ENCODE results near the gene MRPS27.

The MRPS27 gene

GRCh38 chr5:72199681-72200080 lies 120.4 kb downstream of the MRPS27 start:
- no peak for TF ChIP-seq REST (IDR thresholded peaks at IDR 0.05; ENCODE audit: insufficient read depth in 1 of 2, low read depth in 2 of 2, low read length in 2 of 2)
- TF ChIP-seq SIN3A (IDR thresholded peaks at IDR 0.05; ENCODE audit: borderline replicate concordance, insufficient read depth, low read length) = no peak
- TF ChIP-seq POLR2AphosphoS5 (IDR thresholded peaks at IDR 0.05; ENCODE audit: low read depth, low read length) = no peak
- no peak for TF ChIP-seq FOXP2 (optimal IDR thresholded peaks at IDR 0.05; ENCODE audit: borderline replicate concordance, extremely low read depth, extremely low read length, insufficient read depth)
- no peak for TF ChIP-seq TAF1 (IDR thresholded peaks at IDR 0.05; ENCODE audit: borderline replicate concordance, insufficient read depth, low read length)

- TF ChIP-seq FOXP2 (optimal IDR thresholded peaks at IDR 0.05; ENCODE audit: borderline replicate concordance, extremely low read depth, extremely low read length, insufficient read depth) = no peak
- no peak for TF ChIP-seq TAF1 (IDR thresholded peaks at IDR 0.05; ENCODE audit: borderline replicate concordance, insufficient read depth, low read length)
- no peak for TF ChIP-seq REST (IDR thresholded peaks at IDR 0.05; ENCODE audit: insufficient read depth in 1 of 2, low read depth in 2 of 2, low read length in 2 of 2)
- no peak for TF ChIP-seq POLR2AphosphoS5 (IDR thresholded peaks at IDR 0.05; ENCODE audit: low read depth, low read length)
- TF ChIP-seq SIN3A (IDR thresholded peaks at IDR 0.05; ENCODE audit: borderline replicate concordance, insufficient read depth, low read length) = no peak
These were observed 122.6 kb downstream of the MRPS27 start for GRCh38 chr5:72197393-72197792.

- no peak for TF ChIP-seq SIN3A (IDR thresholded peaks at IDR 0.05; ENCODE audit: borderline replicate concordance, insufficient read depth, low read length)
- no peak for TF ChIP-seq FOXP2 (optimal IDR thresholded peaks at IDR 0.05; ENCODE audit: borderline replicate concordance, extremely low read depth, extremely low read length, insufficient read depth)
- no peak for TF ChIP-seq POLR2AphosphoS5 (IDR thresholded peaks at IDR 0.05; ENCODE audit: low read depth, low read length)
- TF ChIP-seq REST (IDR thresholded peaks at IDR 0.05; ENCODE audit: insufficient read depth in 1 of 2, low read depth in 2 of 2, low read length in 2 of 2) = no peak
These were observed 124.5 kb downstream of the MRPS27 start for GRCh38 chr5:72195581-72195980.

GRCh38 chr5:72194846-72195245 lies 125.2 kb downstream of the MRPS27 start:
- TF ChIP-seq SIN3A (IDR thresholded peaks at IDR 0.05; ENCODE audit: borderline replicate concordance, insufficient read depth, low read length) (no peak), REST (IDR thresholded peaks at IDR 0.05; ENCODE audit: insufficient read depth in 1 of 2, low read depth in 2 of 2, low read length in 2 of 2) (no peak), FOXP2 (optimal IDR thresholded peaks at IDR 0.05; ENCODE audit: borderline replicate concordance, extremely low read depth, extremely low read length, insufficient read depth) (no peak)

GRCh38 chr5:72191404-72191803 lies 128.6 kb downstream of the MRPS27 start:
- TF ChIP-seq REST (IDR thresholded peaks at IDR 0.05; ENCODE audit: insufficient read depth in 1 of 2, low read depth in 2 of 2, low read length in 2 of 2) = peak in 1 of 2 experiments; percentile 75; a peak in 2 of 4 replicates
- no peak for TF ChIP-seq SIN3A (IDR thresholded peaks at IDR 0.05; ENCODE audit: borderline replicate concordance, insufficient read depth, low read length)
